ENCODE measurements around the gene BDP1. TPM values are rescaled to one million over a fixed set of nuclear protein-coding genes. Genes with fewer than 3 reads are reported as not detected.
A peak's percentile ranks its signal among the peaks of the same experiment; 100 is the strongest.

The BDP1 gene
- polyA plus RNA-seq, 3 donors, result 2.0 to 6.6 (median 2.7) TPM

GRCh38 chr5:71454913-71455312 lies 538 bp upstream of the BDP1 start:
- WGBS (ENCODE audit: insufficient coverage), result 68% methylated on average over 17 of the region's 19 CpGs
- Histone ChIP-seq H2AFZ (ENCODE audit: insufficient read depth, low read depth, low read length, poor library complexity, severe bottlenecking) (peak overlapping the region; percentile 91), H3K4me3 (replicated peaks in 1 of 3; ENCODE audit: low read depth in 2 of 3, low read length in 3 of 3) (peak overlapping the region in 2 of 3 experiments; percentile 71 to 90), H3K79me2 (ENCODE audit: insufficient read depth, low read length) (peaks cover 37% of the 10 kb centered on the region), H4K20me1 (ENCODE audit: insufficient read depth, low read length) (peaks cover 6% of the 10 kb centered on the region), H3K27me3 (ENCODE audit: control insufficient read depth in 2 of 2, insufficient read depth in 2 of 2, low read length in 2 of 2) (peaks cover 2 to 14% of the 10 kb centered on the region in 2 donors), H3K4me2 (replicated peaks; ENCODE audit: extremely low read depth, low read length, poor library complexity, severe bottlenecking) (peak overlapping the region; percentile 81), H3K27ac (ENCODE audit: low read depth in 1 of 2, low read length in 2 of 2) (peak overlapping the region in 1 of 2 donors; percentile 88), H3K9me3 (replicated peaks in 1 of 2; ENCODE audit: control insufficient read depth in 1 of 2, insufficient read depth in 1 of 2, low read length in 2 of 2) (no peaks in the 10 kb centered on the region), H3K9ac (ENCODE audit: insufficient read depth, low read length, poor library complexity, severe bottlenecking) (peak overlapping the region; percentile 82), H3K36me3 (replicated peaks in 1 of 2; ENCODE audit: control insufficient read depth in 1 of 2, insufficient read depth in 2 of 2, low read length in 2 of 2) (peaks cover 15 to 17% of the 10 kb centered on the region in 2 donors), H3K4me1 (ENCODE audit: control insufficient read depth in 1 of 2, insufficient read depth in 2 of 2, low read length in 2 of 2) (peaks cover 9 to 15% of the 10 kb centered on the region in 2 donors)
- peak overlapping the region; percentile 97 to 99 for H3K4me3 Mint-ChIP-seq
- no peak for DNase-seq
- peaks cover 22% of the 10 kb centered on the region for H3K4me1 Mint-ChIP-seq
- intact Hi-C loops (cut with micrococcal nuclease), result loop anchor here in 1 of 2 donors (10.0 kb wide), 1 partner anchor 130 kb away; the partner anchor contains the start of gene MCCC2
- peak overlapping the region; percentile 92 to 98 (median 97) for H3K27ac Mint-ChIP-seq
- H3K36me3 Mint-ChIP-seq, result peaks cover 12 to 16% of the 10 kb centered on the region in 2 donors
- H3K27me3 Mint-ChIP-seq (ENCODE audit: low read depth in 3 of 3), result peaks cover 14 to 24% (median 14%) of the 10 kb centered on the region in 3 donors
- TF ChIP-seq, protein P1, sequence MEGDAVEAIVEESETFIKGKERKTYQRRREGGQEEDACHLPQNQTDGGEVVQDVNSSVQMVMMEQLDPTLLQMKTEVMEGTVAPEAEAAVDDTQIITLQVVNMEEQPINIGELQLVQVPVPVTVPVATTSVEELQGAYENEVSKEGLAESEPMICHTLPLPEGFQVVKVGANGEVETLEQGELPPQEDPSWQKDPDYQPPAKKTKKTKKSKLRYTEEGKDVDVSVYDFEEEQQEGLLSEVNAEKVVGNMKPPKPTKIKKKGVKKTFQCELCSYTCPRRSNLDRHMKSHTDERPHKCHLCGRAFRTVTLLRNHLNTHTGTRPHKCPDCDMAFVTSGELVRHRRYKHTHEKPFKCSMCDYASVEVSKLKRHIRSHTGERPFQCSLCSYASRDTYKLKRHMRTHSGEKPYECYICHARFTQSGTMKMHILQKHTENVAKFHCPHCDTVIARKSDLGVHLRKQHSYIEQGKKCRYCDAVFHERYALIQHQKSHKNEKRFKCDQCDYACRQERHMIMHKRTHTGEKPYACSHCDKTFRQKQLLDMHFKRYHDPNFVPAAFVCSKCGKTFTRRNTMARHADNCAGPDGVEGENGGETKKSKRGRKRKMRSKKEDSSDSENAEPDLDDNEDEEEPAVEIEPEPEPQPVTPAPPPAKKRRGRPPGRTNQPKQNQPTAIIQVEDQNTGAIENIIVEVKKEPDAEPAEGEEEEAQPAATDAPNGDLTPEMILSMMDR (IDR thresholded peaks at IDR 0.05), result no peak
- H3K9me3 Mint-ChIP-seq, result peaks cover 0 to 2% (median 0%) of the 10 kb centered on the region in 7 donors

GRCh38 chr5:71456362-71456743 lies 902 bp downstream of the BDP1 start:
- Mint-ChIP-seq H3K27me3 (ENCODE audit: low read depth in 3 of 3) (peaks cover 4 to 15% (median 5%) of the 10 kb centered on the region in 3 donors), H3K4me3 (peak overlapping the region; percentile 97 to 99), H3K9me3 (peaks cover 0 to 2% (median 0%) of the 10 kb centered on the region in 7 donors), H3K27ac (peak overlapping the region; percentile 92 to 98 (median 97)), H3K4me1 (peaks cover 22% of the 10 kb centered on the region), H3K36me3 (peaks cover 26 to 30% of the 10 kb centered on the region in 2 donors)
- H3K27me3 ChIP-seq (ENCODE audit: control insufficient read depth in 2 of 2, insufficient read depth in 2 of 2, low read length in 2 of 2), result peaks cover 0 to 7% of the 10 kb centered on the region in 2 donors
- TF ChIP-seq, protein P1 (IDR thresholded peaks at IDR 0.05), result peak; percentile 22
- peaks cover 6% of the 10 kb centered on the region for H4K20me1 ChIP-seq (ENCODE audit: insufficient read depth, low read length)
- intact Hi-C loops (cut with micrococcal nuclease), result loop anchor here in 1 of 2 donors (10.0 kb wide), 1 partner anchor 128 kb away; the partner anchor contains the start of gene MCCC2
- peak overlapping the region; percentile 82 for H3K9ac ChIP-seq (ENCODE audit: insufficient read depth, low read length, poor library complexity, severe bottlenecking)
- WGBS (ENCODE audit: insufficient coverage), result no CpG with 5 or more reads among the region's 4 CpGs
- peak overlapping the region; percentile 53 to 90 (median 71) for H3K4me3 ChIP-seq (replicated peaks in 1 of 3; ENCODE audit: low read depth in 2 of 3, low read length in 3 of 3)
- peaks cover 28 to 32% of the 10 kb centered on the region in 2 donors for H3K36me3 ChIP-seq (replicated peaks in 1 of 2; ENCODE audit: control insufficient read depth in 1 of 2, insufficient read depth in 2 of 2, low read length in 2 of 2)
- peak overlapping the region in 1 of 2 donors; percentile 88 for H3K27ac ChIP-seq (ENCODE audit: low read depth in 1 of 2, low read length in 2 of 2)
- peak overlapping the region; percentile 81 for H3K4me2 ChIP-seq (replicated peaks; ENCODE audit: extremely low read depth, low read length, poor library complexity, severe bottlenecking)
- DNase-seq, result no peak
- peaks cover 9 to 15% of the 10 kb centered on the region in 2 donors for H3K4me1 ChIP-seq (ENCODE audit: control insufficient read depth in 1 of 2, insufficient read depth in 2 of 2, low read length in 2 of 2)
- H3K9me3 ChIP-seq (replicated peaks in 1 of 2; ENCODE audit: control insufficient read depth in 1 of 2, insufficient read depth in 1 of 2, low read length in 2 of 2), result no peaks in the 10 kb centered on the region
- H2AFZ ChIP-seq (ENCODE audit: insufficient read depth, low read depth, low read length, poor library complexity, severe bottlenecking), result peak overlapping the region; percentile 91
- H3K79me2 ChIP-seq (ENCODE audit: insufficient read depth, low read length), result peaks cover 37% of the 10 kb centered on the region
